ENCODE data around the gene FYB2. TPM values are rescaled to one million over a fixed set of nuclear protein-coding genes. Genes with fewer than 3 reads are reported as not detected.

FYB2 gene
- total RNA-seq, 1 experiment from 2014 or later: not detected

DNA sequence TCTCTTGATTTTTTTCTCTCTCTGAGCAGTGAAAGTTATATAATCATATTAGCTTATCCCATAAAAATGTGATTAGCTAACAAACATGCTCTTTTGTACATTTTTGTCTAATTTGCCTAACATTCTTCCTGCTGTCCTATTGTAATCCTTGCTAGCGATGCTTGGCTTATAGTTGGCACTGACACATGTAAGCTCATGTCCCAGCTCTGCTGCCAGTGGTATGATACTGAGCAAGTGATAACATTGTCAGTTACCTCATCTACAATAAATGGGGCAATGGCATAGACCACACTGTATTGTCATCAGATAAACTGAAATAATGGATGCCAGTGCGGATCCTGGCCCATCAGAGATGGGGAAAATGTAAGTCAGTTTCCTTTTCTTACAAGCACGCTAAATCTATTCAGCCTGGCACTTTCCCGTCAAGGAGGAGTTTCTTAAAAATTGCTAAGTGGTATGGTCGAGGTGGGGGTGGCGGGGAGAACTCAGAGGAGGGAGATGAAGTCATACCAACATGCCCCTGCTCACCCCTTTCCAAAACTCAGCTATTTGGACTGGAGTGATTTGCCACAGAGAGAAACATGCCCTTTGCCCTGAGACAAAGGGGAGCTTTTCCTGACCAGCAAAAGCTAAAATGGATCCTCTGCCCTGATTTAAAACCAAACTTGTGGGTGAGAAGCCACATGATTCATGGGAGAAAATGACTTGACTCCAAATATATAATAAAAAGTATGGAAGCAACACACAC lies 1.3 kb downstream of the FYB2 start:
- H3K27me3 ChIP-seq (ENCODE audit: insufficient read depth, low read length): no peaks in the 10 kb centered on the region; the same call in 1 of the 2 replicates
- ChIA-PET CTCF (no interaction called here), POLR2A (no interaction called here), RAD21 (ENCODE audit: low non-redundant PET in 1 of 2, low total read pairs in 2 of 2, uncharacterized antibody in 2 of 2, unreplicated experiment in 2 of 2) (no interaction called here)
- no peak overlapping the region for H3K9ac ChIP-seq (ENCODE audit: low read length)
- BruUV-seq (replicated peaks): no TSS peak
- no peak for TF ChIP-seq POLR2A (IDR thresholded peaks at IDR 0.05; ENCODE audit: borderline replicate concordance, extremely low read depth, insufficient read depth, insufficient read length)
- TF ChIP-seq, protein P1, sequence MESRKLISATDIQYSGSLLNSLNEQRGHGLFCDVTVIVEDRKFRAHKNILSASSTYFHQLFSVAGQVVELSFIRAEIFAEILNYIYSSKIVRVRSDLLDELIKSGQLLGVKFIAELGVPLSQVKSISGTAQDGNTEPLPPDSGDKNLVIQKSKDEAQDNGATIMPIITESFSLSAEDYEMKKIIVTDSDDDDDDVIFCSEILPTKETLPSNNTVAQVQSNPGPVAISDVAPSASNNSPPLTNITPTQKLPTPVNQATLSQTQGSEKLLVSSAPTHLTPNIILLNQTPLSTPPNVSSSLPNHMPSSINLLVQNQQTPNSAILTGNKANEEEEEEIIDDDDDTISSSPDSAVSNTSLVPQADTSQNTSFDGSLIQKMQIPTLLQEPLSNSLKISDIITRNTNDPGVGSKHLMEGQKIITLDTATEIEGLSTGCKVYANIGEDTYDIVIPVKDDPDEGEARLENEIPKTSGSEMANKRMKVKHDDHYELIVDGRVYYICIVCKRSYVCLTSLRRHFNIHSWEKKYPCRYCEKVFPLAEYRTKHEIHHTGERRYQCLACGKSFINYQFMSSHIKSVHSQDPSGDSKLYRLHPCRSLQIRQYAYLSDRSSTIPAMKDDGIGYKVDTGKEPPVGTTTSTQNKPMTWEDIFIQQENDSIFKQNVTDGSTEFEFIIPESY (IDR thresholded peaks at IDR 0.05; ENCODE audit: extremely low read depth, insufficient replicate concordance, low read length): no peak
- TF ChIP-seq ZFX (IDR thresholded peaks at IDR 0.05): no peak
- TF ChIP-seq POLR2AphosphoS5 (IDR thresholded peaks at IDR 0.05; ENCODE audit: low read depth, low read length): no peak
- no peak for TF ChIP-seq FOSL1 (IDR thresholded peaks at IDR 0.05; ENCODE audit: low read depth)
- no peak for TF ChIP-seq EZH2 (IDR thresholded peaks at IDR 0.05)
- no peak for TF ChIP-seq ELF1 (IDR thresholded peaks at IDR 0.05; ENCODE audit: borderline replicate concordance, low read depth)
- TF ChIP-seq ZNF274 (IDR thresholded peaks at IDR 0.05; ENCODE audit: low read depth, low read length): no peak
- no peak for TF ChIP-seq JUND (IDR thresholded peaks at IDR 0.05)
- no peak for TF ChIP-seq SRF (IDR thresholded peaks at IDR 0.05; ENCODE audit: low read depth)
- no peak for TF ChIP-seq CEBPB (IDR thresholded peaks at IDR 0.05; ENCODE audit: low read depth)
- no peak for TF ChIP-seq EZH2phosphoT487 (IDR thresholded peaks at IDR 0.05; ENCODE audit: borderline replicate concordance)
- TF ChIP-seq, protein P2, sequence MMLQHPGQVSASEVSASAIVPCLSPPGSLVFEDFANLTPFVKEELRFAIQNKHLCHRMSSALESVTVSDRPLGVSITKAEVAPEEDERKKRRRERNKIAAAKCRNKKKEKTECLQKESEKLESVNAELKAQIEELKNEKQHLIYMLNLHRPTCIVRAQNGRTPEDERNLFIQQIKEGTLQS (IDR thresholded peaks at IDR 0.05): no peak
- no peak for TF ChIP-seq CBX3 (IDR thresholded peaks at IDR 0.05; ENCODE audit: low read depth)
- no peak for TF ChIP-seq YY1 (IDR thresholded peaks at IDR 0.05; ENCODE audit: extremely low read depth, insufficient replicate concordance, low read depth, low read length)
- no peak for TF ChIP-seq SP1 (IDR thresholded peaks at IDR 0.05; ENCODE audit: low read depth)
- no peaks in the 10 kb centered on the region for H3K4me1 ChIP-seq (ENCODE audit: control insufficient read depth in 1 of 2, insufficient read depth in 2 of 2, low read length in 2 of 2)
- no peak overlapping the region for H3K4me3 ChIP-seq (replicated peaks in 1 of 2; ENCODE audit: low read depth in 1 of 2, low read length in 2 of 2)
- H3K9me3 ChIP-seq (ENCODE audit: control insufficient read depth in 1 of 2, insufficient read depth in 1 of 2, low read depth in 1 of 2, low read length in 2 of 2): no peaks in the 10 kb centered on the region
- H3K4me2 ChIP-seq (ENCODE audit: low read length): no peak overlapping the region
- no peak overlapping the region for H3K27ac ChIP-seq (ENCODE audit: low read depth, low read length)
- H3K36me3 ChIP-seq (ENCODE audit: control insufficient read depth in 1 of 2, insufficient read depth in 2 of 2, low read length in 2 of 2): no peaks in the 10 kb centered on the region
- no peaks in the 10 kb centered on the region for H4K20me1 ChIP-seq (ENCODE audit: insufficient read depth)
- H3K79me2 ChIP-seq (ENCODE audit: insufficient read depth, low read length): no peaks in the 10 kb centered on the region
- no peaks in the 10 kb centered on the region for H3K9me2 ChIP-seq (ENCODE audit: insufficient read depth)
- intact Hi-C loops (cut with micrococcal nuclease): no loop called here
- H2AFZ ChIP-seq (ENCODE audit: low read depth, low read length, poor library complexity, severe bottlenecking): no peak overlapping the region
- no peak for DNase-seq (ENCODE audit: low read depth, low spot score)
- no peak for ATAC-seq
